Activated T-cell treated with anti-CD3 and anti-CD28 coated beads for 1 hour (primary cell): ENCODE measurements around the gene MICB.

Experiments used
- DNase-seq: peaks from one replicate; pipeline ENCODE4 v3.0.0-alpha.2; 2020; ENCODE audit warnings: low read depth

MICB gene

DNA sequence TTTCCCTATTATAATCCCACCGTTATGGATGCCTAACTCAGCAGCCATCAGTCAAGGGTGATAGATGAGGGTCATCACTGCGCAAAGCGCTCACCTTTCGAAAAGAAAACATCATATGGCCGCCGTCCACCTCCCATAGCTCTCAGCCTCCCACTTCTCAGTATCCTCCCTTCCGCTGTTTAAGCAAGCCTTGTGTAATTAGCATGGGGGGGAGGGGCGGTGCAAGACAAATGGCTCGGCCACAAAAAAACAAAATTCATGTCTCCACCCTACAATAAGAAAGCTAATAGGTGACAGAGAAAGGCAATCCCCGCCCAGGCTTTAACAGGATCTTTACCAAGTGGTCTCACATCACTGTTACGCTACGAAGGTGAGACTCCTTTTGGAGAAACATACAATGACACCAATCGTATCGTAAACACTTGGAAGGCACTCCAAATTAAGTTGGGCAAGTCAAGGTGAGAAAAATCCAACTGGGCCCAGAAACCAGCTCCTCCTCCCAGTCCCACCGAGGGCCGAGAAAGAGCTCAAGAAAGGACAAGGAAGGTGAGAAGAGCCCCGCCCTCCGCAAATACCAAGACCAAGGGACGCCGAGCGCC, 43.2 kb downstream of the MICB start:
- DNase-seq = peak; percentile 63

DNA sequence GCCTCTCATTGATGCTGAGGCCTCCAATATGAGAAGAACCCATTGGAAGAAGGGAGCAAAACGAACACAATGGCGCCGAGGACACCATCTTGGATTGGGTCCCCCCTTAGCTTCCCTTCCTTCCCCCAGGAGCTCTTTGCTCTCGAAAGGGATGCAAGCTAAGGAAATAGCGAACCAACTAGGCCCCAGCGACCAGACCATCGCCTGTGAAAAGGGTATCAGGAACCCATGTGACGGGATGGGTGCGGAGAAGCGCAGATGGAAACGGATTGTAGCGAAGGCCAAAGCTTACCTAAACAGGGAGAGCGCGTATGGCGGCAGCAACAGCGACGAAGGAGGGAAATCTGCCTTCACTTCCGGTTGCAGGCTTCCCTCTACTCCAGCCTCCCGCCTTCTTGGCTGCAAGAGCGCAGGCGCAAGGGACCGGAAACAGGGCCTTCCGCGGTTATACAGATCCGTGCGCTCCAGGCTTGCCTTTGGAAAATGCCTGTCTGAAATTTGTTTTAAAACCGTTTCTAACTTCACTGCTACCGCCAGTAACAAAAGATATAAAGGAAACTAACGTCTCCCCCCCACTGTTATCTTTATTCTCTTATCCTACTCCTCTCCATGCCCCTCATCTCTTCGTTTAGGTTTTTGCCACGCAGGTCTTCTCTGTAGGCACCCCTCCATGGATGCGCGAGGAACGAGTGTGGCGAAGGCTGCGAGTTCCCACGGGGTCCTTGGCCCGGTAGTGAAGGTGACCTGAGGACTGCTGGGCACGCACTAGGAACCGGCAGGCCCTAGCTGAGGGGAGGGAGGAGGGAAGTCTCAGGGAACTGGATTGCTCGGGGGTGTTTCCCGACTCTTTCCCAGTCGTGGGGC, 43.9 kb downstream of the MICB start, which contains the start of gene DDX39B:
Gene DDX39B, minus strand, starts transcription at position 346 of the 864 bp plus-strand sequence. CDS start 1,471 bp downstream, outside the sequence.
- DNase-seq = peak; percentile 90

DNA sequence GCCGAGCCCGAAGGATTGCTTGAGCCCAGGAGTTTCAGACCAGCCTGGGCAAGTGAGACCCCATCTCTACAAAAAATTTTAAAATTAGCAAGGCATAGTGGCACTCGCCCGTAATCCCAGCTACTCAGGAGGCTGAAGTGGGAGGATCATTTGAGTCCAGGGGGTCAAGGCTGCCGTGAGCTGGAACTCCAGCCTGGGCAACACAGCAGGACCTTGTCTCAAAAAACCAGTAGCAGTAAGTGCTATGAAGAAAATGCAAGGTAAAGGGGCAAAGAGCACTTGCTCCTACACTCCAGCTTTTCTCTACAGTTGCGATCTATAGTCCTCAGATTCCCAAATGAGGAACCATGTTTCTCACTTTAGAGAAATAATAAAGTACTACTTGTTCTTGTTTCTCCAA, 45.7 kb downstream of the MICB start:
- DNase-seq = no peak

DNA sequence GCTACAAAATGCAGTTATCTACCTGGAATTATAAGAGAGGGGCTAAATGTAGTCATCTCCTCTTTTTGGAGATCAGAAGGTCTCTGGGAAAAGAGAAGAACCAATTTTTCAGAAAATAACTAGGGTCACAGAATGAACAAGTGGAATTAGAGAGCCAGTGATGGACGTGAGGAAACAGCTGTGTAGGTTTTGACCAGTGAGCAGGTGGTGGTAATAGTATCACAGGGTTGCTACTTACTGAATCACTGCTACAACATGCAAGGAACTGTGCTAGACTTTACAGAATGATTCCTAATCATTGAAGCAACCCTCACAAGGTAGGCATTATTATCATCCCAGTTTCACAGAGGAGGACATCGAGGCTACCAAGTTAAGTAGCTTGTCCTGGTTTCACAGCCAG, 46.7 kb downstream of the MICB start:
- DNase-seq = no peak

DNA sequence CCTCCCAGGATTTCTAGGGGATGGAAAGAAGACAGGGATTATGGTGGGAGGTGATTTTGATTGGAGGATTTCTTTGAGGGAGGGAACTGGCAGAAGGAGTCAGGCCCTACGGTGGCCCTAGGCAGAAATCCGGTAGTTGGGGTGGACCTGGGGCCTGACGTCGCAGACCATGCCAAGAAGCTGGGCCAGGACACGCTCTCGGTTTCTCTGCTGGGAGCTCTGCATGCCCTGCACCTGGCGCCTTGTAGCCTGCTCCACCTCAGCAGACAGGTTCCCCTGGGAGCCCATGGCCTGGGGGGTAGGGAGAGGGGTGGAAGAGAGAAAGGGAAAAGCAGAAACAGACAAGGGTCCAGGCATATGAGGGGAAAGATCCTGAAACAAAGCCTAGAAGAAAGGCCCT, 47.3 kb downstream of the MICB start:
- DNase-seq = no peak

DNA sequence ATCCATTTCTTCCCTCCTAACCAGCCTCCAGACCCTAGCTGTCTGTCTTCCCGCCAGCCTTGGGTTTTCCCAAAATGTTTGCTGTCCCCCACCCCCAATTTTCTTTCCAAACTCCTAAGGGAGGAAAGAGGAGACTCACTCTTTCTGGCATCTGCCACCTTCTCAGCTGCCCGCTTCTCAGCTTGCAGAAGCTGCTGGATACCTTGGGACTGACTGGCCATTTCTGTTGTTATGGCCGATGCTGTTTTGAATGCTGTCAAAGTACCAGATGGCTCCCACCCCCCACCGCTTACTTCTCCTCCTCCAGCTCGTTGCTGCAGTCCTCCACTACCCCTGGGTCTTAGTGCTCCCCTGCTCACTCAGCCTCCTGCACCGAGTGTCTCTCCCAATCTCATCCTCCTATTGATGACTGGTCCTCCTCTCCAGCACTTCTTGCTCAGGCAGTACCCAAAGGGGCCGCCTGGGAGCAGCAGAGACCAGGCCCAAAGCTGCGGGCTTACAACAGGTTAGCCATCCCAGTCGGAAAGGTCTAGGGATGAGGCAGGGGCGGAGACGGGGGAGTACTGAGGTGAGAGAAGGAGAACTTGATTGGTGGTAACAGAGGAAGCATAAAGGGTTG, 48.5 kb downstream of the MICB start, which contains the start of gene ATP6V1G2:
Gene ATP6V1G2, minus strand, starts transcription at position 270 of the 619 bp plus-strand sequence. Its CDS starts 49 bp downstream, at position 221.
- peak; percentile 73 for DNase-seq

DNA sequence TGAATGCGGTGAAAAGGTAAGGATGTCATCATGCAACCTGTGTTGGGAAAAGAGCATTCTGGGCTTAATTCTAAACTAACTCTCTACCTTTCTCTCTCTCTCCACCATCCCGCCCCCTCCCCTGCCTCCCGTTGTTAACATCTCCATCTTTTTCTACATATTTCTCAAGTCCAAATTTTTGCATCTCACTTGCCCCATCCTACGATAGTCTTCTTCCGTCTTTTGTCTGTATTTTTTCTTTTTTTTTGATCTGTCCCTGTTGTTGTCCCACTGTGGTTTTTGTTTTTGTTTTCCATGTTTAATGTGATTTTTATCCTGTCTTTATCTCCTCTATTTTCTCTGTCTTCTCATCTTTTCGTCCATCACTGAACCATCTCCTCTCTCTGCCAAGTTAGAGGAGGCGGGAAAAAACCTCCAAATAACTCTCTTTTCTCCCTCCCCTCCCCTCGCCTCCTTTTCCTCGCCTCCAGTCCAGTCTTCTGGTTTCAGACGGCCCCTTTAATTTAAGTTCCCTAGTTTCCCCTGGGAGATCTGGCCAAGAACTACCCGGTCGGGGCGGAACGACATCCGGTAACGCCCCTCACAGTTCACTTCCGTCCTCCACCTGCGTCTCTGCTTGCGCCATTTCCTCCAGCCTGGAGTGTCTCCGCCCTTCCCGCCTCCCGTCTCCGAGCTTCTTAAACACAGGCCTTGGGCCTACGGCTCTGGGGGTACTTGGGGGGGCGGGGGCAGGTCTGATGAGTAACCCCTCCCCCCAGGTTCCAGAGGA, 49.2 kb downstream of the MICB start, which contains the start of gene NFKBIL1:
Gene NFKBIL1, plus strand, starts transcription at position 651 of the 769 bp plus-strand sequence. Its CDS starts 87 bp downstream, at position 738.
- DNase-seq = peak; percentile 79

DNA sequence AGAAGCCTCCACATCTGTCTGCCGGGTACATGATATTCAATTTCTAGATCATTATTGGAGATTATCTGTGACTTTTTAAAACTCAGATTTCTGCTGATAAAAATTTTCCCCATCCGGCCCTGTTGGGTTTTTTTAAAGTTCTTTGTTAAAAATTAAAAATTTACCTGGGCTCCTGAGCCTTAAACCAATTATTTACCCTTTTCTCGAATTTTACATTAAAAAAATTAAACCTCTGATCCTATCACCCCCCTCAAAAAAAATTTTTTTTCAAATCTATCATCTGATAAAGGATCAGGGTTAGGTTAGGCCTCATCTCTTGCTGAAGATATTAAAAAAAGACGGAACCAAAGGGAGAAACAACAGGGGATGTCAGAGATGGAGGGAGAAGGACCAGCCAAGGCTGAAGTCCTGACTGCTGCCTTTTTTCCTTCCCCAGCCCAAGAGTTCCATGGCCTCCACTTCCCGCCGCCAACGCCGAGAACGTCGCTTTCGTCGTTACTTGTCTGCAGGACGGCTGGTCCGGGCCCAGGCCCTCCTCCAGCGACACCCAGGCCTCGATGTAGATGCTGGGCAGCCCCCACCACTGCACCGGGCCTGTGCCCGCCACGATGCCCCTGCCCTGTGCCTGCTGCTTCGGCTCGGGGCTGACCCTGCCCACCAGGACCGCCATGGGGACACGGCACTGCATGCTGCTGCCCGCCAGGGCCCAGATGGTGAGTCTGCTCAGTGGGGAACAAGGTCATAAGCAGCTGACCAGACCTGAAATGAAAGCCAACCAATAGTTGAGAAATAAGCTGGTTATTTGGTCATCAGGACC, 50.0 kb downstream of the MICB start:
- DNase-seq = no peak

DNA sequence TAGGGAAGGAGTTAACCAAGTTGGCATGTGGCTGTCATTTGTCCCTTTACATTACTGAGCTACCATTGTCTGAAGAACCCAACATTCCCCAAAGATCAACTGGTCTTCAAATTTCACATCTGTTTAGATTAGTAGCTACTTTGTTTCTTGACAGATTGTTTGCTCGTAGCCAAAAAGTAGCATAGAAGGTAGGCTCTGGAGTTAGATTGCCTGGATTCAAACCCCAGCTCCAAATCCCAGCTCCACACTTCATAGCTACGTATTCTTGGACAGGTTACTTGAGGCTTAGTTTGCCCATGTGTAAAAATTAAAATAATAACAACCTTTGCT, 50.6 kb downstream of the MICB start:
- no peak for DNase-seq

DNA sequence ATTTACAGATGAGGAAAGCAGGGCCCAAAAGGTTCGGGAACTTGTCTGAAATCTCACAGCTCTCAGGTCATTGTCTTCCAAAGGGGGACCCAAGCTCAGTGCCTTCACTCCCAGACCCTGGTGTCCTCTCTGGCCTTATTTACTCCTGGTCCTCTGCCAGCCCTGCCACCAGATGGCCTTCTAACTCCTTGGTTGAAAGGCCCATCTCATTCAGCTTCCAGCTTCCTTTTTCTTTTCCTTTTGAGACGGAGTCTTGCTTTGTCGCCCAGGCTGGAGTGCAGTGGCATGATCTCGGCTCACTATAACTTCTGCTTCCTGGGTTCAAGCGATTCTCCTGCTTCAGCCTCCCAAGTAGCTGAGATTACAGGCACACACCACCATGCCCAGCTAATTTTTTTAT, 53.4 kb downstream of the MICB start:
- DNase-seq = peak; percentile 47

DNA sequence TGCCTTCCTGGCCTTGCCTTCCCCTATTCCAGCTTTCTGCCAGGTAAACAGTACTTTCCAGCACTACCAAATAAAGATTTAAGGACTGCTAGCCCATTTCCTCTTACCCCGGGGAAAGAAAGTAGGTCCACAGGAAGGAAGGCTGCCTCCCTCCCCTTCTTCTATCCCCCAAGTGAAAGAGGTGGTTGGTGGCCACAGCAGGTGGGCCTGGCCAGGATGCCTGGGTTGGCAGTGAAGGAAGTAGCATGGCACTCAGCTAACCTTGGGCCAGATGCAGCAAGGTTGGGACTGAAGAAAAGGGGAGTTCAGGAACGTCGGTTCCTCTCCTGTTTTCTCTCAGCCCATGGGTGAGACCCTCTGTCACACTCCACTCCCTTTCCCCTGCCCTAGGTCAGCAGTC, 58.4 kb downstream of the MICB start:
- DNase-seq = no peak

DNA sequence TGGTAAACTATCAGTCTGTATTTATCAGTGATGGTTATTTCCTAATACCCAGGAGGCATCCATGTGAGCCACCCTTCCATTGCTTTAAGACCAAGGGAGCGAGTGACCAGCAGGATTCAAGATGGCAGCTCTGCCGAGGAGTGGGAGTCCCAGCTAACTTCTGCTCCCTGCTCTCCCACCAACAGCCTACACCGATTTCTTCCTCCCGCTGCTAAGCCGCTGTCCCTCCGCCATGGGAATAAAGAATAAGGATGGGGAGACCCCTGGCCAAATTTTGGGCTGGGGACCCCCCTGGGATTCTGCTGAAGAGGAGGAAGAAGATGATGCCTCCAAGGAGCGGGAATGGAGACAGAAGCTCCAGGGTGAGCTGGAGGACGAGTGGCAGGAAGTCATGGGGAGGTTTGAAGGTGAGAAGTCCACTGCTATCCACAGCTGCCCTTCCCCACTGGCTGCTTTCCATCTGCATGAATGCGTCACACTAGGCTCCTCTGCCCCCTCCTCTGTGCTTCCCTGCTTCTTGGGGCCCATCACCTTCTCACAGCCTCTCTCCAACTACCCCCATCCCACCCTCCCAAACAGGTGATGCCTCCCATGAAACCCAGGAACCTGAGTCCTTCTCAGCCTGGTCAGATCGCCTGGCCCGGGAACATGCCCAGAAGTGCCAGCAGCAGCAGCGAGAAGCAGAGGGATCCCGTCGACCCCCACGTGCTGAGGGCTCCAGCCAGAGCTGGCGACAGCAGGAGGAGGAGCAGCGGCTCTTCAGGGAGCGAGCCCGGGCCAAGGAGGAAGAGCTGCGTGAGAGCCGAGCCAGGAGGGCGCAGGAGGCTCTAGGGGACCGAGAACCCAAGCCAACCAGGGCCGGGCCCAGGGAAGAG, 59.7 kb downstream of the MICB start:
- no peak for DNase-seq

DNA sequence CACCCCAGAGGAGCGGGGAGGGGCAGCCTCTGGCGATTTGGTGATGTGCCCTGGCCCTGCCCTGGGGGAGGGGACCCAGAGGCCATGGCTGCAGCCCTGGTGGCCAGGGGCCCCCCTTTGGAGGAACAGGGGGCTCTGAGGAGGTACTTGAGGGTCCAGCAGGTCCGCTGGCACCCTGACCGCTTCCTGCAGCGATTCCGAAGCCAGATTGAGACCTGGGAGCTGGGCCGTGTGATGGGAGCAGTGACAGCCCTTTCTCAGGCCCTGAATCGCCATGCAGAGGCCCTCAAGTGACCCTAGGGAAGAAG, 60.3 kb downstream of the MICB start:
- DNase-seq = no peak

DNA sequence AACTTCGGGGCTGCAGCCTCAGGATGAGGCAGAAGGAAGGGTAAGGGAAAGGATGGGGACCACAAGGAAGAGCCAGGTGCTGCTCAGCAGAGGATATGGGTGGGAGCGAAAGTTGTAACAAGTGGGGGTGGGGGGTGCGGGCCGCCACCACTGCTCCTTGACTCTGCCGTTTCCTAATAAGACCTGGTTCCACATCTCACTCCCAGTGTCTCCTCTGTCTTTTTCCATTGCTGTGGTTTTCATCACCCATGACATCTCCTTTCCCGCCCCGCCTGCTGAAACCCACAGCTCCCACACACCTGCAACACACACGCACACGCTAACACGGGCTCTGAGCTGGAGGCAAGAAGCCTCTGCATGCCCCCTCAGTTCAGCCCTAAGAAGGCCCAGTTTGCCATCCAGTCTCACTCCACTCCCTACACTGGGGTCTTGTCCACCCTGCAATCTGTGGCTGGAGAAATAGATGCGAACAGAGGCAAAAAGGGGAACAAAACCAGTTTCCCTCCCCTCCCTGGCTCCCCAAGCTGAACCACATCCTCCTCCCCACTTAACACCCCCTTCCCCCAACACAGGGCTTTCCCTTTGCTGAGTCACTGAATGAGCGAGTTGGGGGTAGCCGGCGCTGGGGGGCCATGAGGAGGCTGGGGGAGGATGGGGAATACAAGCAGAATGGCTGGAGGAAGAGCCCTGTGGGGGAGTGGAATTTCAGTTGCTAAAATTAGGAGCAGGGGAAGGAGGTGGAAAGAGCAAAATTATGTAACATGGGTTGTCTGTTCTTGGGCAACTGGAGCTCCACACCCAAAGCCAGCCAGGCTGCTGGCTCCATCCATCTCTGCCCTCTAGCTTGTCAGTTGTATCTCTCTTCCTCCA, 60.9 kb downstream of the MICB start:
- DNase-seq = peak; percentile 51

DNA sequence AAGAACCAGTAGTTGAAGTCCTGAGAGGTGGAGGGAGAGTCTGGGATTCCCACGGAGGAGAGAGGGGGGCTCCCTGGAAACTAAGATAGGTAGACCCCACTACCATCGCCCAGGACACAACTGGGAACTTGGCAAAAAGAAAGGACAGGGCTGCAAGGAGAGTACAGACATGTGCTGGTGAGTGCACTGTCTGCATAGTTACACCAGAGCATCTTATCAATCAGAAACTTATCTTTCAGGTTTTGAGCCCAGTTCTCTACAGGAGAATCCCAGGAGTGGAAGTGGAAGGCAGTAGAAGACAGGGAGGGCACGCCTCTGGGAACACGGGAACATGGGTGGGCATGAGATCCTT, 61.6 kb downstream of the MICB start:
- no peak for DNase-seq

DNA sequence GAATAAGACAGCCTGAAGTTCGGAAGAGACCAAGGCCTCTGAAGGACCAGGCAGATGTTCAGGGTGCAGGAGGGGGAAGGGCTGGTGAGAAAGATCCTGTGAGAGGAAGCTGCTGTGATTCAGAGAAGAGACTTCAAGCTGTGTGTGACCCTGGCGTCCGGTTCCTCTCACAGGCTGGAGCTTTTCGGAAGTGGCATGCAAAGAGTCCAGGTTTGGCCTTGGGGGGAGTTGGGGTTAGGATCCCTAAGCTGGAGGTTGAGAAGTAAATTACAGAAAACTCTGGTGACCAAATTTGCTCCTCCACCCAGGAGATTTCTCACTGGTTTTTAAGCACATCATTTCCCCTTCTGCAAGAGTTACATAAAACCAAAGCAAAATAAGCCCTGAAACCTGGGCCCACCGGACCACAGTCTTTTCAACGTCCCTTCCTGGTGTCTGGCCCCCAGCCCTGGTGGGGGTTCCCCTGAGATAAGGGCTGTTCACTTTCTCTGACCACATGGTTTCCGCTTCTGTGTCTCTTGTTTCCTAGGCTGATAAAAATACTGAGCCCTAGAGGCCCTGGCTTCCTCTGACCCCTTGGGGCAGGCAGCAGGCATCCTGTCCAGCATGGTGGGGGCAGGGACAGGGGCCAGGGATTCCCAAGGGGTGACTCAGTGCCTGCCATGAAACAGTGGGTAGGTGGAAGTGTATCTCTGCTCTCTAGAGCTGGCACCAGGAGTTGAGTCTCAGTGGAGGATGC, 62.2 kb downstream of the MICB start:
- peak; percentile 29 for DNase-seq

DNA sequence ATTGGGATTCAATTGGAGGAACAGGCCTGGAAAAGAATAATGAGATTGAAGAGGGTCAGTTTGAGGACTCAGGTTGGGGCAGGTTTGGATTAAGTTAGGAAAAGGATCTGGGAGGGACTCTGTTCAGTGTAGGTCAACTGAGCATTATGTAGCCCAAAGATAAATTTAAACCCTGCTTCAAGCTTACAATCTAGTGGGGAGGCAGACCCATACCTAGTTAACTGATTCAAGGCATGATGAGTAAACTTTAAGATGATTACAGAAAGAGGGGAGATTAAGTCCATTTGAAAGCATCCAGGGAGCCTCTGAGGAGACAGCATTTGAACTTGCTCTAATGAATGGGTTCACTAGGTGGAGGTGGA, 62.7 kb downstream of the MICB start:
- no peak for DNase-seq
